Keratinocyte (primary cell): ENCODE data around the gene DSCAM.

Source experiments
- EZH2 ChIP-seq: IDR thresholded peaks from one replicate; pipeline ENCODE4 v1.6.1; 2012; ENCODE audit warnings: inconsistent platforms, mild to moderate bottlenecking, low read length, moderate library complexity
- TF ChIP-seq, protein P1 (sequence below), 3 experiments: IDR thresholded peaks in 1 of 3; conservative IDR thresholded peaks in 1 of 3; optimal IDR thresholded peaks in 1 of 3; 2 replicates in 2 of 3; 3 replicates in 1 of 3; pipeline versions ENCODE3 to v1.5.1; 2011; ENCODE audit warnings: low read length in 3 of 3, mild to moderate bottlenecking in 3 of 3, moderate library complexity in 2 of 3, control low read depth in 1 of 3, inconsistent platforms in 1 of 3; ENCODE audit not compliant: insufficient read depth in 2 of 3; ENCODE audit errors: extremely low read depth in 1 of 3

DNA sequence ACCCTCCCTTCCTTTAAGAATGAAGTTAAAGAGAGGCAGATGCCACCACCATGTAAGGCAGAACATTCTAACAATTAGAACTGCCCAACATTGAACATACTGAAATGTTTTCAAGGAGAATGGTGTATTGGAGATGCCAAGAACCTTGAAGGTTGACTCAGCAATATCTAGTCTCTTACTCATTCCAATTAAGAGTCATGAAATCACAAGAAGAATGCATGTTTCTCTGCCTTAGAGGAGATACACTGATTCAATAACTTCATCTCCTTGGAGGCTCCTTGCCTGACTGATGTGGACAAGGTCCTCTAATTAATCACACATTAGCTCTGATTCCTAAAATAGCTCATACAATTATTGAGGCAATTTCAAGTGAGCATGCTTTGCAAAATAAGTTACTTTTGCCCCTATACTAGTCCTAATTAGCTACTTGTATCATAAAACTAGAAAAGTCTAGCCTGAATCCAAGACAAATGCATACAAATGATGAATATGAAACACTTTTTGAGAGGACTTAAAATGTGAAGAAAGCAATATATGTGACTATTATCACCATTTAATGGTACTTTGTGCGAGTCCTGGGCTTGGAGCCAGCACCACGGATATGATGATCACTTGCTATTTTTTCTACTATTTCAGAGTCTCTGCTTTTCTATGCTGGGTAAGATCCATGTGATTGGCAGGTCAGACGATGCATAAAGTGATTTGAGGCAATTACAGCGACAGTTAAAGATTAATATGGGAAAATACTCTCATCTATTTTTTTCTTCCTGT lies 114.5 kb downstream of the DSCAM start:
- TF ChIP-seq, protein P1, sequence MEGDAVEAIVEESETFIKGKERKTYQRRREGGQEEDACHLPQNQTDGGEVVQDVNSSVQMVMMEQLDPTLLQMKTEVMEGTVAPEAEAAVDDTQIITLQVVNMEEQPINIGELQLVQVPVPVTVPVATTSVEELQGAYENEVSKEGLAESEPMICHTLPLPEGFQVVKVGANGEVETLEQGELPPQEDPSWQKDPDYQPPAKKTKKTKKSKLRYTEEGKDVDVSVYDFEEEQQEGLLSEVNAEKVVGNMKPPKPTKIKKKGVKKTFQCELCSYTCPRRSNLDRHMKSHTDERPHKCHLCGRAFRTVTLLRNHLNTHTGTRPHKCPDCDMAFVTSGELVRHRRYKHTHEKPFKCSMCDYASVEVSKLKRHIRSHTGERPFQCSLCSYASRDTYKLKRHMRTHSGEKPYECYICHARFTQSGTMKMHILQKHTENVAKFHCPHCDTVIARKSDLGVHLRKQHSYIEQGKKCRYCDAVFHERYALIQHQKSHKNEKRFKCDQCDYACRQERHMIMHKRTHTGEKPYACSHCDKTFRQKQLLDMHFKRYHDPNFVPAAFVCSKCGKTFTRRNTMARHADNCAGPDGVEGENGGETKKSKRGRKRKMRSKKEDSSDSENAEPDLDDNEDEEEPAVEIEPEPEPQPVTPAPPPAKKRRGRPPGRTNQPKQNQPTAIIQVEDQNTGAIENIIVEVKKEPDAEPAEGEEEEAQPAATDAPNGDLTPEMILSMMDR (optimal IDR thresholded peaks at IDR 0.05 in 1 of 3, IDR thresholded peaks at IDR 0.05 in 1 of 3, conservative IDR thresholded peaks at IDR 0.05 in 1 of 3; ENCODE audit: extremely low read depth in 1 of 3, insufficient read depth in 2 of 3, low read length in 3 of 3): no peak
- TF ChIP-seq EZH2: no peak
